ENCODE measurements around the gene PSMB2.

PSMB2 gene

GRCh38 chr1:35642471-35642955 is 1.2 kb upstream of the PSMB2 start:
- DNase-seq (ENCODE audit: low spot score), result no peak

- DNase-seq (ENCODE audit: low spot score), result no peak
Measured at GRCh38 chr1:35640380-35641232, 720 bp downstream of the PSMB2 start.

- no peak for DNase-seq (ENCODE audit: low spot score)
Measured at GRCh38 chr1:35637401-35637809, 3.9 kb downstream of the PSMB2 start.

- no peak for DNase-seq (ENCODE audit: low spot score)
Measured at GRCh38 chr1:35633547-35633946, 7.8 kb downstream of the PSMB2 start.

GRCh38 chr1:35631396-35631795 is 9.9 kb downstream of the PSMB2 start:
- DNase-seq (ENCODE audit: low spot score), result no peak

GRCh38 chr1:35629051-35629450 is 12.3 kb downstream of the PSMB2 start:
- DNase-seq (ENCODE audit: low spot score), result no peak

- no peak for DNase-seq (ENCODE audit: low spot score)
Measured at GRCh38 chr1:35623832-35624231, 17.5 kb downstream of the PSMB2 start.

- DNase-seq (ENCODE audit: low spot score), result no peak
Measured at GRCh38 chr1:35622510-35623178, 18.7 kb downstream of the PSMB2 start.

- DNase-seq (ENCODE audit: low spot score), result no peak
Measured at GRCh38 chr1:35619237-35620121, 21.8 kb downstream of the PSMB2 start.

GRCh38 chr1:35615440-35615839 is 25.9 kb downstream of the PSMB2 start:
- DNase-seq (ENCODE audit: low spot score), result no peak

- DNase-seq (ENCODE audit: low spot score), result no peak
Measured at GRCh38 chr1:35611655-35612054, 29.7 kb downstream of the PSMB2 start.

GRCh38 chr1:35605867-35606182 is 35.5 kb downstream of the PSMB2 start:
- no peak for DNase-seq (ENCODE audit: low spot score)

- DNase-seq (ENCODE audit: low spot score), result no peak
Measured at GRCh38 chr1:35605071-35605866, 36.1 kb downstream of the PSMB2 start.

- no peak for DNase-seq (ENCODE audit: low spot score)
Measured at GRCh38 chr1:35603941-35604340, 37.4 kb downstream of the PSMB2 start.

- DNase-seq (ENCODE audit: low spot score), result peak; percentile 46
Measured at GRCh38 chr1:35603468-35603867, 37.9 kb downstream of the PSMB2 start.

GRCh38 chr1:35600593-35600992 is 40.7 kb downstream of the PSMB2 start:
- no peak for DNase-seq (ENCODE audit: low spot score)

- DNase-seq (ENCODE audit: low spot score), result no peak
Measured at GRCh38 chr1:35599411-35599810, 41.9 kb downstream of the PSMB2 start.

- DNase-seq (ENCODE audit: low spot score), result no peak
Measured at GRCh38 chr1:35598895-35599294, 42.4 kb downstream of the PSMB2 start.

- DNase-seq (ENCODE audit: low spot score), result no peak
Measured at GRCh38 chr1:35597870-35598269, 43.5 kb downstream of the PSMB2 start.

GRCh38 chr1:35595684-35596083 is 45.6 kb downstream of the PSMB2 start:
- no peak for DNase-seq (ENCODE audit: low spot score)

GRCh38 chr1:35594005-35594760 is 47.1 kb downstream of the PSMB2 start:
- no peak for DNase-seq (ENCODE audit: low spot score)
